Activated CD4-positive, alpha-beta T cell treated with anti-CD3 and anti-CD28 coated beads, Interleukin-2, amount 10 ng/mL, durations not matched to agents 24 days and 14 days (primary cell): ENCODE data around the gene GJC2. TPM values are rescaled to one million over a fixed set of nuclear protein-coding genes. Genes with fewer than 3 reads are reported as not detected.

Experiments used
- DNase-seq: peaks from one replicate; pipeline ENCODE4 v3.0.0; 2022
- H3K27ac Mint-ChIP-seq: one replicate; pipeline ENCODE4 v1.8.0; 2022; ENCODE audit warnings: mild to moderate bottlenecking, mixed read lengths
- H3K27me3 Mint-ChIP-seq: one replicate; pipeline ENCODE4 v1.8.0; 2022; ENCODE audit warnings: mixed read lengths
- H3K36me3 Mint-ChIP-seq: one replicate; pipeline ENCODE4 v1.8.0; 2022; ENCODE audit warnings: low read depth, mild to moderate bottlenecking, mixed read lengths
- H3K4me1 Mint-ChIP-seq: one replicate; pipeline ENCODE4 v1.8.0; 2021; ENCODE audit warnings: mixed read lengths
- H3K4me3 Mint-ChIP-seq: one replicate; pipeline ENCODE4 v1.8.0; 2022; ENCODE audit warnings: mild to moderate bottlenecking, moderate library complexity, mixed read lengths
- H3K9me3 Mint-ChIP-seq: one replicate; pipeline ENCODE4 v1.8.0; 2021; ENCODE audit warnings: mixed read lengths
- intact Hi-C: fragments of 100-400 bp; cut with micrococcal nuclease; formaldehyde crosslinking; loops from one replicate; pipeline ENCODE4 v1.15.1; 2023
- total RNA-seq: library from RNA; stranded (reverse); gene quantifications from 2 replicates; pipeline ENCODE4 v1.2.3, GENCODE V29; 2022

Gene GJC2
- total RNA-seq, 1 donor from 2014 or later = 0.96 TPM

DNA sequence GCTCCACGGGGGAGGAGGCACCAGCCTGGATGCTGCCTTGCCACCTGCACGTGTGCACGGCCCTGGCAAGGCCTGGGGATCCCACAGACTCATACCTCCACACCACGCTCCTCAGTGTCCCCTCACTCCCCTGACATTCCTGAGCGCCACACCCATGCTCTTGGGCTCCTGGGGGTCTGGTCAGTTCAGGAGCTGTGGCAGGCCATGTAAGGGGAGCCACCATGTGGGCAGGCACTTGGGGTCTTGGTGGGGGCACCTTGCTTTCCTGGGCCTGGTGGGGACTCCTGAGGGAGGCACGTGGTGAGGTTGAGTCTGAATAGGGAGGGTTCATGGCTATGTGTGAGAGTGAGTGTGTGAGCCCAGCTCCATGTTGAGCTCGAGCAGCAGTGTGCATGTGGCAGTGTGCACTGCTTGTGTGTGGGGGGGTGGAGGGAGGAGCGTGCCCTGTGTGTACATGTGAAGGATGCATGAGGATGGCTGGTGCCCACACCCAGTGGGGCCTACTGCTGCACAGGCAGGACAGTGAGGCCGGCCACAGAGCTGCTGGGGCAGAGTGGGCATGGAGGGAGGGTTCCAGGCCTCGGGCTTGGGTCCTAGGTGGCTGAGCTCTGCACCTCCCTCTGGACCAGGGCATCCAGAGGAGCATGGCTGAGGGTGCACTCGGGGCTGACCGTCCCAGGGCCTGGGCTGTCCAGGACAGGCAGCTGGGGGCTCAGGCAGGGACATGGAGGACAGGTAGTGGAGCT is 1.6 kb downstream of the GJC2 start:
- Mint-ChIP-seq H3K4me3 (no peak overlapping the region), H3K27ac (peak overlapping the region; percentile 32), H3K27me3 (no peaks in the 10 kb centered on the region), H3K9me3 (no peaks in the 10 kb centered on the region), H3K4me1 (peaks cover 10% of the 10 kb centered on the region), H3K36me3 (peaks cover 3% of the 10 kb centered on the region)
- intact Hi-C loops = no loop called here
- DNase-seq = no peak

DNA sequence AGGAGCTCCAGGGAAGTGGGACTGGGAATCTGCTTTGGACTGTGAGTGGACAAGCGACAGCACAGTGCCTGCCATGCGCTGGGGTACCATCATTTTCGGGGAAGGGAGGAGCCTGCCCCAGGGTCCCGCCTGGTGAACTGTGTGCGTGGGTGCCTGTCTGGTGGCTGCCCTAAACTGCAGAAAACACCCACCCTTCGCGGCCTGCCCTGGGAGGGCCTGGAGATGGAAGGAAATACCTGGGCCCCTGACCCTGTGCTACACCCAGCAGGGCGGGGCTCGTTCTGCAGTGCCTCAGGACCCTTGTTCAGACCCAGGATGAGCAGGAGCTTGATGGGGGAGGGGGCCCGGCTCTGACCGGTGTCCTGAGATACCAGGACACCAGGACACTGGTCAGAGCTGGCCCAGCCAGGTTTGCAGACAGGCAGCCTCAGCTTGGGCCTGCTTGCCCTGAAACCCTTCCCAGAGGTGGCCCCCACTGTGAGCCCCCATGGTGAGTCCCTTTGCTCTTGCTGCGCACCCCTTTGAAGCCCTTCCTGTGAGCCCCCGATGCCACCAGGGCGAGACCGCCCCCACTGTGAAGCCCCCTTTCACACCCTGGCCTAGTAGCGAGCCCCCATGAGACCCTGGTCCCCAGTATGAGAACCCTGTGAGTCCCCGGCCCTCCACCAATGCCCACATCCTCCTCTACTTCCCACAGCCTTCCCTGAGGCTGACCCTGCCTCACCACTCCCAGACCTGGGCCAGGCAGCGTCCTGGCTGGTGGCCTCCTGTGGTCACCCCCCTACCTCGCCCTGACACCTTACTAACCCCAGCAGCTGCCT is 2.6 kb downstream of the GJC2 start:
- DNase-seq = no peak
- H3K9me3 Mint-ChIP-seq = no peaks in the 10 kb centered on the region
- no peak overlapping the region for H3K27ac Mint-ChIP-seq
- no peaks in the 10 kb centered on the region for H3K27me3 Mint-ChIP-seq
- H3K4me3 Mint-ChIP-seq = no peak overlapping the region
- peaks cover 10% of the 10 kb centered on the region for H3K4me1 Mint-ChIP-seq
- intact Hi-C loops = no loop called here
- peaks cover 3% of the 10 kb centered on the region for H3K36me3 Mint-ChIP-seq

GRCh38 chr1:228152918-228153258 is 3.2 kb downstream of the GJC2 start:
- H3K27me3 Mint-ChIP-seq = no peaks in the 10 kb centered on the region
- intact Hi-C loops = no loop called here

GRCh38 chr1:228154021-228154669 is 4.4 kb downstream of the GJC2 start:
- H3K27me3 Mint-ChIP-seq = no peaks in the 10 kb centered on the region
- peak overlapping the region; percentile 22 for H3K27ac Mint-ChIP-seq
- H3K4me1 Mint-ChIP-seq = peaks cover 10% of the 10 kb centered on the region
- no peak overlapping the region for H3K4me3 Mint-ChIP-seq
- DNase-seq = no peak
- intact Hi-C loops = no loop called here
- H3K36me3 Mint-ChIP-seq = peaks cover 3% of the 10 kb centered on the region
- H3K9me3 Mint-ChIP-seq = no peaks in the 10 kb centered on the region

More at GRCh38 chr1:228152918-228153258, 3.2 kb downstream of the GJC2 start:
- peaks cover 10% of the 10 kb centered on the region for H3K4me1 Mint-ChIP-seq
- H3K4me3 Mint-ChIP-seq = no peak overlapping the region
- H3K36me3 Mint-ChIP-seq = peaks cover 3% of the 10 kb centered on the region
- no peaks in the 10 kb centered on the region for H3K9me3 Mint-ChIP-seq
- no peak overlapping the region for H3K27ac Mint-ChIP-seq
- no peak for DNase-seq

DNA sequence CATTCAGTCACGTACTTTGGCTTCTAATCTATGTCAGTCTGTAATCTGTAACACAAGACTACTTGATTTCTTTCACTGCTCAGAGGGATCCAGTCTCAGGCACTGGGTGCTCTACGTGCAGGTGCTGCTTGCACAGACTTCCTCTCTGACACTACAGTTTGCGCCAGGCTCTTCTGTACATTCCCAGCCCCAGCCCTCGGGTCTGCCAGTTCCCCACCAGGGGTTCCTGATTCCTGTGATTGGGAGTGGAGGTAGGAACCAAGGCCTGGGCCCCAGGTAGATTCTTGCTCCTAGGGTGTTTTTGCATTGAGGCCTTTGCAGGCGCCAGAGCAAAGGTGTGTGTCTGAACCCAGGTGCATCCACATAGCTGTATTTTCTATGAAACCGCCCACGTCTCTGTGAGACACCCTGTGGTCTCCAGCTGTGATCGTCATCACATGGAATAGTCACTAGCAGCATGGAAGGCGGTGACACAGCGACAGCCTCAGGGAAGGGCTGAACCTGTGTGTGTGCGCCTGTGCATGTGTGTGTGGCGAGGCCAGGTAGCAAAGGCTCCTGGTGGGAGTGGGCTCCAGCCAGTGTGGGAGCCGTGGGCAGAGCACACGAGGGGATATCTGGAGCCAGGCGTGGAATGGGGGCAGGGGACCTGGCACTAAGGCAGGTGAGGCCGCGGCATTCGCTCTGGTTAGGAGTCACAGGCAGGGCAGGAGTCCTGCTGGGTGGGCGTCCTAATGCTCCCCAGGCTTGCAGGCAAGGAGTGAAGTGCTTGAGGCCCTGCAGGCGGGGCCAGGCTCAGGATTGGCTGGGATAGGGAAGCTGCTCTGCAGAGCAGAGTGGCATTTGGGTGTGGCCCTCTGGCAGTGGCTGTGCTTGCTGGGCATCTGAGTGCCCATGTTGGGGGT is 5.2 kb downstream of the GJC2 start:
- no peak for DNase-seq
- Mint-ChIP-seq H3K9me3 (no peaks in the 10 kb centered on the region), H3K27me3 (no peaks in the 10 kb centered on the region), H3K4me3 (no peak overlapping the region), H3K36me3 (peaks cover 3% of the 10 kb centered on the region), H3K4me1 (peaks cover 10% of the 10 kb centered on the region), H3K27ac (peak overlapping the region; percentile 74)
- intact Hi-C loops = no loop called here

GRCh38 chr1:228155596-228156514 is 6.1 kb downstream of the GJC2 start:
- peaks cover 3% of the 10 kb centered on the region for H3K36me3 Mint-ChIP-seq
- no peaks in the 10 kb centered on the region for H3K27me3 Mint-ChIP-seq
- no peak overlapping the region for H3K27ac Mint-ChIP-seq
- intact Hi-C loops = no loop called here
- H3K4me1 Mint-ChIP-seq = peaks cover 10% of the 10 kb centered on the region
- no peak for DNase-seq
- no peaks in the 10 kb centered on the region for H3K9me3 Mint-ChIP-seq
- H3K4me3 Mint-ChIP-seq = no peak overlapping the region

DNA sequence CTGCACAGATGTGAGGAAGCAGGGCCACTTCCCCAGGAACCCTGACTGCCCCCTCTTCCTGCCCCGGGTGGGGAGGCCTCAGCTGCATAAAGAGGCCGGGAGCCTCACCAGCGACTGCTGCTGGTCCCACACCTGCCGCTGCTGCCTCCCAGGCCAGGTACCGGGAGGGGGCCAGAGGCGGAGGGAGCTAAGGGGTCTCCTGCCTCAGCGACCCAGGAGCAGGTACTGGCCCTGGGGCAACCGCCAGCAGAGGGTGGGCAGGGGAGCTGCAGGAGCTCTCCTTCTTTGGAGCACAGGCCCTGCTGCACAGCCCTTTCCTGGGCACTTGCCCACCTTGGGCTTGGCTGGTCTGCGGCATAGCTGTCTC is 6.8 kb downstream of the GJC2 start:
- Mint-ChIP-seq H3K27ac (no peak overlapping the region), H3K4me3 (no peak overlapping the region), H3K27me3 (no peaks in the 10 kb centered on the region), H3K9me3 (no peaks in the 10 kb centered on the region), H3K36me3 (no peaks in the 10 kb centered on the region), H3K4me1 (peaks cover 10% of the 10 kb centered on the region)
- DNase-seq = no peak
- intact Hi-C loops = no loop called here

GRCh38 chr1:228156941-228157728 is 7.4 kb downstream of the GJC2 start:
- Mint-ChIP-seq H3K27me3 (no peaks in the 10 kb centered on the region), H3K4me1 (peaks cover 13% of the 10 kb centered on the region), H3K36me3 (no peaks in the 10 kb centered on the region), H3K4me3 (no peak overlapping the region), H3K27ac (no peak overlapping the region), H3K9me3 (no peaks in the 10 kb centered on the region)
- no peak for DNase-seq
- intact Hi-C loops = no loop called here

DNA sequence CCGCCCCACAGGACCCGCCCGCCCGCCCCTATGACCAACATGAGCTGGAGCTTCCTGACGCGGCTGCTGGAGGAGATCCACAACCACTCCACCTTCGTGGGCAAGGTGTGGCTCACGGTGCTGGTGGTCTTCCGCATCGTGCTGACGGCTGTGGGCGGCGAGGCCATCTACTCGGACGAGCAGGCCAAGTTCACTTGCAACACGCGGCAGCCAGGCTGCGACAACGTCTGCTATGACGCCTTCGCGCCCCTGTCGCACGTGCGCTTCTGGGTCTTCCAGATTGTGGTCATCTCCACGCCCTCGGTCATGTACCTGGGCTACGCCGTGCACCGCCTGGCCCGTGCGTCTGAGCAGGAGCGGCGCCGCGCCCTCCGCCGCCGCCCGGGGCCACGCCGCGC is 8.0 kb downstream of the GJC2 start:
- Mint-ChIP-seq H3K36me3 (no peaks in the 10 kb centered on the region), H3K4me3 (no peak overlapping the region), H3K27me3 (no peaks in the 10 kb centered on the region), H3K9me3 (no peaks in the 10 kb centered on the region), H3K4me1 (peaks cover 15% of the 10 kb centered on the region), H3K27ac (no peak overlapping the region)
- intact Hi-C loops = no loop called here
- DNase-seq = no peak

DNA sequence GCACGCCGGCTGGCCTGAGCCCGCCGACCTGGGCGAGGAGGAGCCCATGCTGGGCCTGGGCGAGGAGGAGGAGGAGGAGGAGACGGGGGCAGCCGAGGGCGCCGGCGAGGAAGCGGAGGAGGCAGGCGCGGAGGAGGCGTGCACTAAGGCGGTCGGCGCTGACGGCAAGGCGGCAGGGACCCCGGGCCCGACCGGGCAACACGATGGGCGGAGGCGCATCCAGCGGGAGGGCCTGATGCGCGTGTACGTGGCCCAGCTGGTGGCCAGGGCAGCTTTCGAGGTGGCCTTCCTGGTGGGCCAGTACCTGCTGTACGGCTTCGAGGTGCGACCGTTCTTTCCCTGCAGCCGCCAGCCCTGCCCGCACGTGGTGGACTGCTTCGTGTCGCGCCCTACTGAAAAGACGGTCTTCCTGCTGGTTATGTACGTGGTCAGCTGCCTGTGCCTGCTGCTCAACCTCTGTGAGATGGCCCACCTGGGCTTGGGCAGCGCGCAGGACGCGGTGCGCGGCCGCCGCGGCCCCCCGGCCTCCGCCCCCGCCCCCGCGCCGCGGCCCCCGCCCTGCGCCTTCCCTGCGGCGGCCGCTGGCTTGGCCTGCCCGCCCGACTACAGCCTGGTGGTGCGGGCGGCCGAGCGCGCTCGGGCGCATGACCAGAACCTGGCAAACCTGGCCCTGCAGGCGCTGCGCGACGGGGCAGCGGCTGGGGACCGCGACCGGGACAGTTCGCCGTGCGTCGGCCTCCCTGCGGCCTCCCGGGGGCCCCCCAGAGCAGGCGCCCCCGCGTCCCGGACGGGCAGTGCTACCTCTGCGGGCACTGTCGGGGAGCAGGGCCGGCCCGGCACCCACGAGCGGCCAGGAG is 8.6 kb downstream of the GJC2 start:
- intact Hi-C loops = no loop called here
- Mint-ChIP-seq H3K27me3 (no peaks in the 10 kb centered on the region), H3K36me3 (no peaks in the 10 kb centered on the region), H3K4me1 (peaks cover 15% of the 10 kb centered on the region), H3K4me3 (no peak overlapping the region), H3K27ac (no peak overlapping the region), H3K9me3 (no peaks in the 10 kb centered on the region)
- no peak for DNase-seq

- intact Hi-C loops = no loop called here
- peaks cover 15% of the 10 kb centered on the region for H3K4me1 Mint-ChIP-seq
- H3K4me3 Mint-ChIP-seq = no peak overlapping the region
- no peaks in the 10 kb centered on the region for H3K27me3 Mint-ChIP-seq
- H3K27ac Mint-ChIP-seq = no peak overlapping the region
- no peak for DNase-seq
- H3K9me3 Mint-ChIP-seq = no peaks in the 10 kb centered on the region
- H3K36me3 Mint-ChIP-seq = no peaks in the 10 kb centered on the region
Measured at GRCh38 chr1:228159008-228159665, 9.4 kb downstream of the GJC2 start.
